ENCODE data around the gene CNIH1.

DNA sequence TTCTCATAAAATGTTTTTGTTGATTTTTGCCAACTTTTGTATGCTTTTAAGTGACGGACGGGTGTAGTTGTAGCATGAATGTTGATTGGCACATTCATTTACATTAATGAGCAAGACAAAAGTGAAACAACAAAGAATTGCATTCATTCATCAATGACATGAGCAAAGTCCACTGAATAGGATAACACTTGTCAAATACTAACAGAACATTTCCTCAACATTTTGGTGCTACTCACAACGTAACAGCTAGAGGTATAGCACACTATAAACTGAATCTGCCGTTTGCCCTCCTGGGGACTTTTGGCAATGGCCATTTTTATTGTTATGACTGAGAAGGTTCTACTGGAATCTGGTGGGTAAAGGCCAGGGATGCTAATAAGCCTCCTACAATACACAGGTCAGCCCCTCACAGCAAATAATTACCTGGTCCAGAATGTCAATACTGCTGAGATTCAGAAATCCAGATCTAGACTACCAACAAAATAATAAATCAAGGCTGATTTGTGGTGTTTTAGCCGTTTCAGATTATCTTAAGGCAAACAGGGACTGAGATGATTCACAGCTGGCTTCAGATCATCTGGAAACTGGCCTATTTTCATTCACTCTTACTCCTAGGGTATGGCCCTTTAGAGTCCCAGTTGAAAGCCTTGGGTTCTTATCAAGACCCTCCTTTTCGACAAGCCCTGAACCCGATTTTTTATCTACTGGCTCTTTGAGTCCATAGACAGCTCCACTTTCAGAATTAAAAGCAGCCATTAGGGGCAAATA is 66.9 kb downstream of the CNIH1 start:
- TF ChIP-seq, protein P1, sequence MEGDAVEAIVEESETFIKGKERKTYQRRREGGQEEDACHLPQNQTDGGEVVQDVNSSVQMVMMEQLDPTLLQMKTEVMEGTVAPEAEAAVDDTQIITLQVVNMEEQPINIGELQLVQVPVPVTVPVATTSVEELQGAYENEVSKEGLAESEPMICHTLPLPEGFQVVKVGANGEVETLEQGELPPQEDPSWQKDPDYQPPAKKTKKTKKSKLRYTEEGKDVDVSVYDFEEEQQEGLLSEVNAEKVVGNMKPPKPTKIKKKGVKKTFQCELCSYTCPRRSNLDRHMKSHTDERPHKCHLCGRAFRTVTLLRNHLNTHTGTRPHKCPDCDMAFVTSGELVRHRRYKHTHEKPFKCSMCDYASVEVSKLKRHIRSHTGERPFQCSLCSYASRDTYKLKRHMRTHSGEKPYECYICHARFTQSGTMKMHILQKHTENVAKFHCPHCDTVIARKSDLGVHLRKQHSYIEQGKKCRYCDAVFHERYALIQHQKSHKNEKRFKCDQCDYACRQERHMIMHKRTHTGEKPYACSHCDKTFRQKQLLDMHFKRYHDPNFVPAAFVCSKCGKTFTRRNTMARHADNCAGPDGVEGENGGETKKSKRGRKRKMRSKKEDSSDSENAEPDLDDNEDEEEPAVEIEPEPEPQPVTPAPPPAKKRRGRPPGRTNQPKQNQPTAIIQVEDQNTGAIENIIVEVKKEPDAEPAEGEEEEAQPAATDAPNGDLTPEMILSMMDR (IDR thresholded peaks at IDR 0.05): no peak
- TF ChIP-seq POLR2A (IDR thresholded peaks at IDR 0.05): no peak
- no peak for TF ChIP-seq EP300 (IDR thresholded peaks at IDR 0.05)

All from suprapubic skin (tissue), 3 donors.